HL-60 (cell line): ENCODE results near the gene AFF3.
A peak's percentile ranks its signal among the peaks of the same experiment; 100 is the strongest.

Source experiments
- DNase-seq, 2 experiments: peaks; one replicate each; pipeline ENCODE4 v3.0.0-alpha.2; 2010 to 2020; ENCODE audit warnings: low read depth in 1 of 2, low spot score in 1 of 2
- H3K27ac ChIP-seq: fragments of 250-450 bp; sonication (Bioruptor Pico); replicated peaks from 2 replicates; pipeline ENCODE4 v1.5.1; 2020; ENCODE audit warnings: mild to moderate bottlenecking, moderate library complexity
- H3K27me3 ChIP-seq: fragments of 250-450 bp; sonication (Bioruptor Pico); 2 replicates; pipeline ENCODE4 v1.5.1; 2021; ENCODE audit warnings: mild to moderate bottlenecking, moderate library complexity; ENCODE audit not compliant: insufficient read depth, poor library complexity, severe bottlenecking
- H3K4me3 ChIP-seq: replicated peaks from 2 replicates; pipeline ENCODE4 v1.5.1; 2011; ENCODE audit warnings: mild to moderate bottlenecking, control low read depth, low read length; ENCODE audit not compliant: insufficient read depth
- CTCF ChIP-seq: IDR thresholded peaks from one replicate; pipeline ENCODE4 v1.5.1; 2011; ENCODE audit warnings: low read length, control low read depth, inconsistent platforms; ENCODE audit not compliant: insufficient read depth
- GABPA ChIP-seq: IDR thresholded peaks from 2 replicates; pipeline ENCODE4 v1.6.1; 2012; ENCODE audit warnings: low read depth
- POLR2AphosphoS5 ChIP-seq: IDR thresholded peaks from 2 replicates; pipeline ENCODE4 v1.6.1; 2012; ENCODE audit warnings: low read depth
- REST ChIP-seq: IDR thresholded peaks from 2 replicates; pipeline ENCODE4 v1.6.1; 2012; ENCODE audit warnings: low read depth; ENCODE audit not compliant: insufficient replicate concordance
- SPI1 ChIP-seq: IDR thresholded peaks from 2 replicates; pipeline ENCODE4 v1.6.1; 2012; ENCODE audit warnings: low read depth, mild to moderate bottlenecking, borderline replicate concordance

AFF3 gene

GRCh38 chr2:99971326-99971900 lies 171.0 kb downstream of the AFF3 start:
- no peak for DNase-seq
- H3K27ac ChIP-seq = no peak overlapping the region
- no peak overlapping the region for H3K4me3 ChIP-seq
- TF ChIP-seq REST = no peak
- TF ChIP-seq POLR2AphosphoS5 = no peak
- no peak for TF ChIP-seq SPI1
- no peak for TF ChIP-seq CTCF
- TF ChIP-seq GABPA = no peak
- no peaks in the 10 kb centered on the region for H3K27me3 ChIP-seq

GRCh38 chr2:99970292-99970868 lies 172.0 kb downstream of the AFF3 start:
- peak in 1 of 2 experiments; percentile 21 for DNase-seq
- Histone ChIP-seq H3K27ac (no peak overlapping the region), H3K4me3 (no peak overlapping the region), H3K27me3 (no peaks in the 10 kb centered on the region)
- TF ChIP-seq CTCF (no peak), SPI1 (no peak), REST (no peak), POLR2AphosphoS5 (no peak), GABPA (no peak)

- DNase-seq = no peak
- Histone ChIP-seq H3K27me3 (peaks cover 3% of the 10 kb centered on the region), H3K27ac (no peak overlapping the region), H3K4me3 (no peak overlapping the region)
- TF ChIP-seq GABPA = no peak
- no peak for TF ChIP-seq REST
- no peak for TF ChIP-seq POLR2AphosphoS5
- TF ChIP-seq SPI1 = no peak
- TF ChIP-seq CTCF = no peak
These were observed 181.0 kb downstream of the AFF3 start for GRCh38 chr2:99961196-99961913.
